ENCODE data around the gene CNIH2.
"Not testable (repeated sequence)": the region's sequence is repeated elsewhere in the genome, so short reads cannot be mapped to it uniquely, and the experiment has no call there.

Gene CNIH2

GRCh38 chr11:66292543-66293332 is 14.8 kb downstream of the CNIH2 start:
- no peak for DNase-seq

DNA sequence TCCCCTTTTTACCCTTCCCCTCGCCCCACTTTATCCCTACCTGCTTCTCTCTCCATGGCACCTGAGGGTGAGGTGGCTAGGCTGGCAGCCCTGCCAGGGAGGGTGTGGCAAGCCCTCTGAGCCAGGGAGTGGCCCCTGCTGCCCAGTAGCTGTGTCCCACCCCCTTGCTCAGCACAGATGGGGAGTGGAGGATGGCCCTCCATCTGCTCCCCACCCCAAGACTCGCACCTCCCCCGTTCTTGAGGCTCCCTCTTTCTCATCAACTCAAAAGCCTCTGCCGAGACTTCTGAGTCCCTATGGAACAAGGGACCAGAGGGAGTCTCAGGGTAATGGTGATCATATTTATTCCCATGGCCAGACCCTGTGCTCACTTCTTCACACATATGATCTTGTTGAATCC is 15.4 kb downstream of the CNIH2 start:
- no peak for DNase-seq

DNA sequence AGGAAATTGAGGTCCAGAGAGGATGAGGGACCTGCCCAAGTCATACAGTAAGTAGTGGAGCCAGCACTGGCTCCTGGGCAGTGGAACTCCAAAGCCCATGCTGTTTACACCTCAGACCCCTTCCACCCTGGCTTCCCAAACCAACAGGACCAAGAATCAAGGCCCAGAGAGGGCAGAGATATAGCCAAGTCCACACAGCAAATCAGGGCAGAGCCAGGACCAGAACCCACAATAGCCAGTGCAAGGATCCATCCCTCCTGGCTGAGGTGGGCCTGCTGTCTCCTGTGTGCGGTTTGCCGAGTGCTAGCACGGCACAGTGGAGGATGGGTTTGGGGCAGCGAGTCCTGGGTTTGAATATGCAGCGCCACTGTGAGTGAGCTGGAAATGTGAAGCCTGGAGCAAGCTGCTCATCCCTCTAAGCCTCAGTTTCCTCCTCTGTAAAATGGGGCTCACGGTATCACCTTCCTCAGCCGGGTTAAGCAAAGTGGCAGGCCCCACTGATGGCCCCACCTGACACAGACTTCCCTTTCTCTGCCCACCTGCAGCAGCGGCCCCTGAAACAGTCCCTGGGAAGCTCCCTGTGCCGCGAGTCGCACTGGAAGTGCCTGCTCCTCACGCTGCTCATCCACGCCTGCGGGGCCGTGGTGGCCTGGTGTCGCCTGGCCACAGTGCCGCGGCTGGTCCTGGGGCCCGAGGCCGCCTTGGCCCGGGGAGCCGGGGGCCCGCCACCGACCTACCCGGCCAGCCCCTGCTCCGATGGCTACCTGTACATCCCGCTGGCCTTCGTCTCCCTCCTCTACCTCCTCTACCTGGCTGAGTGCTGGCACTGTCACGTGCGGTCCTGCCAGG is 16.0 kb downstream of the CNIH2 start:
- DNase-seq, result no peak

GRCh38 chr11:66294626-66295620 is 16.9 kb downstream of the CNIH2 start:
- DNase-seq, result no peak

GRCh38 chr11:66297610-66298009 is 19.6 kb downstream of the CNIH2 start:
- DNase-seq, result no peak

DNA sequence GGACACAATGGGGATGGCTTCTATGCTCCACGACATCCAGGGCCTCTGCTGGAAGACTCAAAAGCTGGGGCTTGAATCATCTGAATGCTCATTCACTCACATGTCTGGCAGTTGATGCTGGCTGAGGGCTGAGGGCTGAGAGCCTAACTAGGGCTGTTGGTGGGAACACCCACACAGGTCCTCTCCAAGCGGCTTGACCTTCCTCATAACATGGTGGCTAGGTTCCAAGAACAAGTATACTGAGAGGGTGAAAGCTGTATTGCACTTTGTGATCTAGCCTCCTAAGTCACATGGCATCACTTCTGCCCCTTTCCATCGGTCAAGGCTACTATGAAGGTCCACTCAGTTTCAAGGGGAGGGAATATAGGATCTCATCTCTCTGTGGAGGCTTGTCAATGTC is 21.2 kb downstream of the CNIH2 start:
- DNase-seq, result no peak

DNA sequence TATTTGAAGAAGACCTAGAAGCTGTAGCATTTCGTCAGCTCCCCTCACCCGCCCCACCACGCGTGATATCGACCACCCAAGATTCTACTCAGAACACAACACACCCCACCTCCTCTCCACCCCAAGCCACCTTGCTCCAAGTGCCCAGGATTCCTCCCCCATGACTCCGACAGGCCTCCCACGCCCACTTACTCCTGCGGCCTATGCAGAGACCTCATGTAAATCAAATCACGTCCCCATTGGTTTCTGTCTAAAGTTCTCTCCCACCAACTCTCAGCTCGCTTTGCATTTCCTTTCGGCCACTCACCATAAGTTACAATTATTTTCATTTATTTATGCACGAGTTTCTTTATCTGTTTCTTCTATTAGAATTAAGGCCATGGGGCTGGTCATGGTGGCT is 24.7 kb downstream of the CNIH2 start:
- no peak for DNase-seq

DNA sequence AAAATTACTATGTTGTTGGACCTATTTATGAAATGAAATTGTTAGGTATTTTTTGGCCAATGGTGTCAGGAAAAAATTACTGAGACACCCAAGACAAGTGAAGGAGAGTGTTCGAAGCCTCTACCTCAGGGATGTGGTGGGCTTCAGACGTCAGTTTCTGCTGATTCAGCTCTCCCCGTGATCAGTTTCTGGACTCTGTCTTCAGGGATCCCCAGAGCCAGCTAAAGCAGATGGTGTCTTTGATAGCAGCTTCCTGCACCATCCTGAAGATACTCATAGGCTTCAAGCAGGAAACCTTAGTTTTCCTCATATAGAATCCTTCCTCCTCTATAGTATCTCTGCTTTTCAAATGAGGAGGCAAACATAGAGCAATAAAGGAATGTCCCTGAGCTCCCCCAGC is 31.5 kb downstream of the CNIH2 start:
- no peak for DNase-seq

DNA sequence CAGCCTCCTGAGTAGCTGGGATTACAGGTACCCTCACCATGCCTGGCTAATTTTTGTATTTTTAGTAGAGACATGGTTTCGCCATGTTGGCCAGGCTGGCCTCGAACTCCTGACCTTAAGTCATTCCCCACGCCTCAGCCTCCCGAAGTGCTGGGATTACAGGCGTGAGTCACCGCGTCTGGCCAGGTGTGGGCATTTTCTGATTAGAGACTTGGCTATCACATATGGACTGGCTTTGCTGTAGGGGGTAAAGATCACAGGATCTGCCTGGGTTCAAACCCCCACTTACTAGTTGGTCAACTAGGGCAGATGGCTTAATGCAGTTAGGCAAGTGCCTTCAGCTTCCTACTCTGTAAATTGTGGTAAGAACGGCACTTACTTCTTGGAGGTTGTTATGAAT is 32.3 kb downstream of the CNIH2 start:
- no peak for DNase-seq

- not testable (repeated sequence) for DNase-seq
Observed at GRCh38 chr11:66310803-66311440, 32.9 kb downstream of the CNIH2 start.

DNA sequence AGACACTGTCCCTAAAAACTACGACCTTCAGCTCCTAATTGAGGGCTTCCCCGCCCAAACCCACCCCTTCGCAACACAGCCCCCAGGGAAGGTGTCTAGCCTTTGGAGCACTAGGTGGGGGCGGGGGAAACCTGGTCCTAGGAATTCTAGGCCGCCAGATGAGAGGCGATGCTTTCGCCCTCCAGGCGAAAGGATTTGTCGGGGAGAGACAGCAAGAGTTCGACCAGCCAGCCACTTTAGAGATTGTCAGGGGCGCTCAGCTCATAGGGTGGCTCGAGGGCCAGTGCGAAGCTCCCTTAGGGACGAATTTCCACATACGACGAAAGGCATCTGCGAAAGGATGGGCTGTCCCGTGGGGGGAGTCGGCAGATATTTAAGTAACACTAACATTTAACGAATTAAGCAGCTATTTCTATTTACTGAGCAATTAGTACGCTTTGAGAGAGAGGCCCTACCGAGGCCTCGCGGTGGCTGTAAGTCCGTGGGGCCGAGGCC is 33.5 kb downstream of the CNIH2 start:
- DNase-seq, result no peak

- DNase-seq, result peak; percentile 90
Observed at GRCh38 chr11:66311965-66312548, 34.1 kb downstream of the CNIH2 start.

DNA sequence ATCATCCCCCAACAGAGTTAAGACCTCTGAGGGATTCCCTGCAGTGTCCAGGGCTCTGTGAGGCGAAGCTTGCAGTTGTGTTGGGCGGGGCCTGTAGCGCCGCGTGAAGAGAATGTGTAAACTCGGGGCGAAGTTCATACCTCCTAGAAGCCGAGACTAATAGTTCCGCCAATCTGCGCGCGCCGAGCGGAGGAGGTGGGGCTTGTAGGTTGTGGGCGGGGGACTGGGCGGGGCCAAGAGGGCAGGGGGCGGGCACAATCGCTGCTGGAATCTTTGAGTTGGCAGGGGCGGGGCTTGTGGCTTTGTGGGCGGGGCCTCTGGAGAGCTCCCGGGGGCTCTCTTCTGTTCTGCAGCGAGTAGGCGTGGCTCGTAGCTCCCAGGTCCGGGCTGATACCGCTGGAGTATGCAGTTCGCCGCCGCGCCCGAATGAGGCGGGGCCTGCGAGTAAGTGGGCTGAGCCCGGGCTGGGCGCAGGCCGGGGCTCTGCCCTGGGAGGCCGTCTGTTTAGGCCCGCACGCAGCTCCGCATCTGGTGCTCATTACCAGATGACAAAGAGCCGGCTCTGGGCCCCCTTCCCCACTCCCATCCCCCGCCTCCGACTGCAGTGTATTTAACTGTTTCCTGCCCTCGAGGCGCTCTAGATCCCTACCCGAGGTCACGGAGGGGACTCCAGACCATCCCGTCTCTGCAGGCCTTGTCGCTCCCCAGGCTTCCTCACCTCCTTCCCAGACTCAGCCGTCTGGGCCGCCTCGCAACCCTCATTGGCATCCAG is 34.8 kb downstream of the CNIH2 start:
- DNase-seq, result peak; percentile 95

- DNase-seq, result no peak
Observed at GRCh38 chr11:66313321-66314185, 35.6 kb downstream of the CNIH2 start.

DNA sequence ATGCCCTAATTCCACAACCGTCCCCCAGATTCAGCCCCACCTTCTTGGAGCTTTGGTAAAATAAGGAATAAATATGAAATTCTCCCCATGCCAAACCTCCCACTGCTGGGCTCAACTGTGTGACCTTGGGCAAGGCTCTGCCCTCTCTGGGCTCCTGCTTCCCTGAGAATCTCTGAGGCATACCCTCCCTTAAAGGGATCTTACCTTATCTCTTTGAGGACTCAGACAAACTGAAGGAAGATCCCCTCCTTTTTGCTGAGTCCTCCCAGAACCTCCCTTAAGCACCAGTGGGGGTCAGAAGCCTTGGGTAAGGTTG is 36.2 kb downstream of the CNIH2 start:
- no peak for DNase-seq

- no peak for DNase-seq
Observed at GRCh38 chr11:66314561-66315497, 36.9 kb downstream of the CNIH2 start.

DNA sequence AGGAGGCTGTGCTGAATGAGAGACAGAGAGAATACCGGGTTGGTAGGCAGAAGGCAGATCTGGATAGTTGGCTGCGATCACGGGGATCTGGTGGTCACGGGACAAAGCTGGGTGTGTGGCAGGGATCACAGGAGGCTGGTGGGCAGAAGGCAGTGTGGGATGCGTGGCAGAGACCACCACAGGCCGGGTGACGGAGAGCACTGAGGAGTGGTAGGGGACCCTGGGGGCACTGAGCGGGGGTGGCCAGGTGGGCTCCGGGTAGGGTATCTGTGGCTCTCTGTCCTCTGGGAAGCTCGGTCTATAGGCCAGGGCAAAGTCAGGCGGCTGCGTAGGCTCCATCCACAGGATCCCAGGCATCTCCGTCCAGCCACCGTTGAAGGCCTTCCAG is 37.5 kb downstream of the CNIH2 start:
- DNase-seq, result no peak

GRCh38 chr11:66315921-66316811 is 38.2 kb downstream of the CNIH2 start:
- no peak for DNase-seq
